Uterus (tissue), 2 donors: ENCODE measurements around the gene SLC5A8.

Experiments
- CTCF ChIP-seq, 4 experiments: fragments of 200-600 bp in 2 of 4; fragments of 450-650 bp in 2 of 4; sonication (generic) in 2 of 4; IDR thresholded peaks; one replicate each; pipeline ENCODE4 v1.5.1; 2016 to 2019; ENCODE audit warnings: antibody characterized with exemption in 4 of 4, mild to moderate bottlenecking in 2 of 4, moderate library complexity in 1 of 4
- POLR2A ChIP-seq, 2 donors: fragments of 450-650 bp; IDR thresholded peaks; one replicate each; pipeline ENCODE4 v1.6.1; 2016; ENCODE audit warnings: antibody characterized with exemption in 2 of 2, mild to moderate bottlenecking in 1 of 2, moderate library complexity in 1 of 2

- TF ChIP-seq CTCF (IDR thresholded peaks at IDR 0.05) (no peak), POLR2A (IDR thresholded peaks at IDR 0.05) (no peak)
Observed at GRCh38 chr12:101204602-101205304, 5.3 kb downstream of the SLC5A8 start.
